COLO829 (cell line): ENCODE measurements around the gene SRD5A3.

Experiments used
- DNase-seq: peaks from one replicate; pipeline ENCODE4 v3.0.0; 2012; ENCODE audit warnings: low spot score

SRD5A3 gene

DNA sequence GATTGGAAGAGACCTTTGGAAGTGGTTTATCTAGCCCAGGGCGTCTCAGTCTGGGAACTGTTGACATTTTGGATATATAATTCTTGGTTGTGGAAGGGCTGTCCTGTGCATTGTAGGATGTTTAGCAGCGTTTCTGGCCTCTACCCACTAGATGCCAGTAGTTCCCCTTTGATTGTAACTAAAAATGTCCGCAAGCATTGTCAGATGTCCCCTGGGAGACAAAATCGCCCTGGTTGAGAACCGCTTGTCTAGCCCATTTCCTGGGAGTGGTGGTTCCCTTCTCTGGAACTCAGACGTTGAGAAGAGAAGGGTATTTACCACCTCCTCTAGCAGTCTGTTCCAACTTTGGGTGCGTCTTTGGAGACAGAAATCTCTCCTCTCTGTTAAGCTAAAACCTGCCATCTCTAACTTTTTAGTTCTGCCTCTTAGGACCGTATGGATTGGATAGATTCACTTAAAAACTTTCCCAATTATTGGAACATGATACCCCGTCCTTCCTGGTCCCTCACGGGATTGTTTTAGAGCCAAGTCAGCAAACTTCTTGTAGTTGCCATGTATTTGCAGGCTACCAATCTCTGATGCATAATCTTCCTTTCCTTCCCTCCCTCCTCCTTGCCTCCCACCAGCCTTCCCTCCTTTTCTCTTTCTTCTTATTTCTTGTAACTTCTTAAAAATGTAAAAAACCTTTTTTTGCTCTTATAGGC, 63.6 kb downstream of the SRD5A3 start:
- no peak for DNase-seq

DNA sequence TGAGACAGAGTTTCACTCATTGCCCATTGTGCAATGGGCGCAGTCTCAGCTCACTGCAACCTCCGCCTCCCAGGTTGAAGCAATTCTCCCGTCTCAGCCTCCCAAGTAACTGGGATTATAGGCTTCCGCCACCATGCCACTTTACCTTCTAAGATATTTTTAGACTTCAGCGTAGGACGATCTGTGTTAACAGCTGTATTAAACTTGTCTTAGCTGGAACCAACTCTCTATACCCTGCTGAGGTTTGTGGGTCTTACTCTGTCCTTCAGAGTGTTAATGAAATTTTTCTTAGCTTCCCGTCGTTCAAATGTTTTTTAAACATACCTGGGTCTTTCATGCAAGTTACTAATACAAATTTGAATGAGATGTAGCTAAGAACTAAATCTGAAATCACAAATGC, 64.4 kb downstream of the SRD5A3 start:
- no peak for DNase-seq

DNA sequence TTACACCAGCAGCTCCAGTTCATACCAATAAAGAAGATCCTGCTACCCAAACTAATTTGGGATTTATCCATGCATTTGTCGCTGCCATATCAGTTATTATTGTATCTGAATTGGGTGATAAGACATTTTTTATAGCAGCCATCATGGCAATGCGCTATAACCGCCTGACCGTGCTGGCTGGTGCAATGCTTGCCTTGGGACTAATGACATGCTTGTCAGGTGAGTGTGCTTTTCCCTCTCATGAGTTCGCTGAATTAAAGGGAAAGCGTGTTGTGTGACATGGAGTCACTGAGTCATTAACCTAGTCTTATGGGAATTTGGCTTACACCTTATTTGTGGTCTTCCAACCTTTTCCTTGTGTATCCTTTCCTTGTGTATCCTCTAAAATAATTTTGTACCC, 65.6 kb downstream of the SRD5A3 start:
- DNase-seq: no peak

DNA sequence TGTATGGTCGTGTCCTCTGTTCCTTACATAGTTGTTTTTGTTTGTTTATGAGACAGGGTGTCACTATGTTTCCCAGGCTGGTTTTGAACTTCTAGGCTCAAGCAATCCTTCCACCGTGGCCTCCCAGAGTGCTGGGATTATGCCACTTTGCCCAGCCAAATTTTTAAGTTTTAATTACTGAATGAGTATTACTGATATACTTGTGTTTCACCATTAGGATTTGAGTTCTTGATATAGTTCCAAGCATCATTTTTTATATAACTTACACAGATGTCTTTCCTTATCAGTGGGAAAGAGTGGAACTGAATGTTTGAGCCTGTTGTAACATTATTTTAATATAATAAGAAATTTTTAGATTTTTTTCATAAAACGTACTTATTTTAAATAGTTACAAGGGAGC, 70.1 kb downstream of the SRD5A3 start:
- no peak for DNase-seq
